ENCODE data around the gene MND1.

Gene MND1

GRCh38 chr4:153367092-153367491, 22.6 kb downstream of the MND1 start:
- Histone ChIP-seq H3K4me1 (ENCODE audit: insufficient read depth, poor library complexity, severe bottlenecking) (no peaks in the 10 kb centered on the region), H3K36me3 (ENCODE audit: low read depth) (peaks cover 42% of the 10 kb centered on the region), H3K27me3 (ENCODE audit: insufficient read depth, poor library complexity, severe bottlenecking) (no peaks in the 10 kb centered on the region), H3K9me3 (ENCODE audit: severe bottlenecking) (no peaks in the 10 kb centered on the region), H3K4me3 (ENCODE audit: severe bottlenecking) (no peak overlapping the region), H3K27ac (ENCODE audit: poor library complexity, severe bottlenecking) (no peak overlapping the region)
- DNase-seq (ENCODE audit: low spot score) (no peak), ATAC-seq (ENCODE audit: low read depth) (no peak)
- TF ChIP-seq, protein P1, sequence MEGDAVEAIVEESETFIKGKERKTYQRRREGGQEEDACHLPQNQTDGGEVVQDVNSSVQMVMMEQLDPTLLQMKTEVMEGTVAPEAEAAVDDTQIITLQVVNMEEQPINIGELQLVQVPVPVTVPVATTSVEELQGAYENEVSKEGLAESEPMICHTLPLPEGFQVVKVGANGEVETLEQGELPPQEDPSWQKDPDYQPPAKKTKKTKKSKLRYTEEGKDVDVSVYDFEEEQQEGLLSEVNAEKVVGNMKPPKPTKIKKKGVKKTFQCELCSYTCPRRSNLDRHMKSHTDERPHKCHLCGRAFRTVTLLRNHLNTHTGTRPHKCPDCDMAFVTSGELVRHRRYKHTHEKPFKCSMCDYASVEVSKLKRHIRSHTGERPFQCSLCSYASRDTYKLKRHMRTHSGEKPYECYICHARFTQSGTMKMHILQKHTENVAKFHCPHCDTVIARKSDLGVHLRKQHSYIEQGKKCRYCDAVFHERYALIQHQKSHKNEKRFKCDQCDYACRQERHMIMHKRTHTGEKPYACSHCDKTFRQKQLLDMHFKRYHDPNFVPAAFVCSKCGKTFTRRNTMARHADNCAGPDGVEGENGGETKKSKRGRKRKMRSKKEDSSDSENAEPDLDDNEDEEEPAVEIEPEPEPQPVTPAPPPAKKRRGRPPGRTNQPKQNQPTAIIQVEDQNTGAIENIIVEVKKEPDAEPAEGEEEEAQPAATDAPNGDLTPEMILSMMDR (IDR thresholded peaks at IDR 0.05; ENCODE audit: poor library complexity, severe bottlenecking): no peak

DNA sequence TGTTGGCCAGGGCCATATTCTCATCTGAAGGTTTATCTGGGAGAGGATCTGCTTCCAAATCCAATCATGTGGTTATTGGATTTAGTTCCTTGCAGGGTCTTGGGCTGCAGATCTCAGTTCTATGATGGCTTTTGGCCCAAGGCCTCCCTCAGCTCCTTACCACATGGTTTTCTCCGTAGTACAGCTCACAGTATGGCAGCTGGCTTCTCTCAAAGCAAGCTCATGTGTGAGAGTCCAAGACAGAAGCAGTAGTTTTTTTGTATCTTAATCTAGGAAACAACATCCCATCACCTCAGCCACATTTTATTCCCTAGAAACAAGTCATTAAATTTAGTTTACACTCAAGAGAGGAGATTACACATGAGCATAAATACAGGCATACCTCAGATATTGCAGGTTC, 24.5 kb downstream of the MND1 start:
- TF ChIP-seq, protein P1 (IDR thresholded peaks at IDR 0.05; ENCODE audit: poor library complexity, severe bottlenecking): no peak
- Histone ChIP-seq H3K36me3 (ENCODE audit: low read depth) (peaks cover 45% of the 10 kb centered on the region), H3K27ac (ENCODE audit: poor library complexity, severe bottlenecking) (no peak overlapping the region)

GRCh38 chr4:153371701-153372234, 27.3 kb downstream of the MND1 start:
- H3K4me1 ChIP-seq (ENCODE audit: insufficient read depth, poor library complexity, severe bottlenecking): no peaks in the 10 kb centered on the region
- DNase-seq (ENCODE audit: low spot score) (no peak), ATAC-seq (ENCODE audit: low read depth) (no peak)
- H3K36me3 ChIP-seq (ENCODE audit: low read depth): peaks cover 36% of the 10 kb centered on the region
- no peak overlapping the region for H3K27ac ChIP-seq (ENCODE audit: poor library complexity, severe bottlenecking)
- H3K9me3 ChIP-seq (ENCODE audit: severe bottlenecking): no peaks in the 10 kb centered on the region
- H3K27me3 ChIP-seq (ENCODE audit: insufficient read depth, poor library complexity, severe bottlenecking): no peaks in the 10 kb centered on the region
- no peak overlapping the region for H3K4me3 ChIP-seq (ENCODE audit: severe bottlenecking)
- TF ChIP-seq, protein P1 (IDR thresholded peaks at IDR 0.05; ENCODE audit: poor library complexity, severe bottlenecking): no peak

More for the DNA sequence above, 24.5 kb downstream of the MND1 start:
- ATAC-seq (ENCODE audit: low read depth): no peak
- H3K9me3 ChIP-seq (ENCODE audit: severe bottlenecking): no peaks in the 10 kb centered on the region
- DNase-seq (ENCODE audit: low spot score): no peak
- H3K27me3 ChIP-seq (ENCODE audit: insufficient read depth, poor library complexity, severe bottlenecking): no peaks in the 10 kb centered on the region
- no peaks in the 10 kb centered on the region for H3K4me1 ChIP-seq (ENCODE audit: insufficient read depth, poor library complexity, severe bottlenecking)
- no peak overlapping the region for H3K4me3 ChIP-seq (ENCODE audit: severe bottlenecking)

- DNase-seq (ENCODE audit: low spot score) (no peak), ATAC-seq (ENCODE audit: low read depth) (no peak)
- peaks cover 31% of the 10 kb centered on the region for H3K36me3 ChIP-seq (ENCODE audit: low read depth)
- TF ChIP-seq, protein P1 (IDR thresholded peaks at IDR 0.05; ENCODE audit: poor library complexity, severe bottlenecking): no peak
- H3K4me1 ChIP-seq (ENCODE audit: insufficient read depth, poor library complexity, severe bottlenecking): no peaks in the 10 kb centered on the region
- no peaks in the 10 kb centered on the region for H3K9me3 ChIP-seq (ENCODE audit: severe bottlenecking)
- no peak overlapping the region for H3K4me3 ChIP-seq (ENCODE audit: severe bottlenecking)
- no peak overlapping the region for H3K27ac ChIP-seq (ENCODE audit: poor library complexity, severe bottlenecking)
- H3K27me3 ChIP-seq (ENCODE audit: insufficient read depth, poor library complexity, severe bottlenecking): no peaks in the 10 kb centered on the region
These were observed 28.6 kb downstream of the MND1 start for GRCh38 chr4:153372967-153373562.

GRCh38 chr4:153374442-153374841, 30.0 kb downstream of the MND1 start:
- H3K27ac ChIP-seq (ENCODE audit: poor library complexity, severe bottlenecking): no peak overlapping the region
- no peak for ATAC-seq (ENCODE audit: low read depth)
- TF ChIP-seq, protein P1 (IDR thresholded peaks at IDR 0.05; ENCODE audit: poor library complexity, severe bottlenecking): no peak
- no peak for DNase-seq (ENCODE audit: low spot score)
- H3K4me3 ChIP-seq (ENCODE audit: severe bottlenecking): no peak overlapping the region
- no peaks in the 10 kb centered on the region for H3K4me1 ChIP-seq (ENCODE audit: insufficient read depth, poor library complexity, severe bottlenecking)
- no peaks in the 10 kb centered on the region for H3K27me3 ChIP-seq (ENCODE audit: insufficient read depth, poor library complexity, severe bottlenecking)
- no peaks in the 10 kb centered on the region for H3K9me3 ChIP-seq (ENCODE audit: severe bottlenecking)
- H3K36me3 ChIP-seq (ENCODE audit: low read depth): peaks cover 24% of the 10 kb centered on the region
